Heart right ventricle (tissue), 16 donors: ENCODE measurements around the gene HLX. TPM values are rescaled to one million over a fixed set of nuclear protein-coding genes. Genes with fewer than 3 reads are reported as not detected.
A peak's percentile ranks its signal among the peaks of the same experiment; 100 is the strongest.

Experiments
- ATAC-seq, 8 donors: fragments of 200-7000 bp; cut with Tn5 transposase; one replicate each; pipeline ENCODE4 v1.9.1; 2020; ENCODE audit warnings: mild to moderate bottlenecking in 8 of 8, moderate library complexity in 8 of 8, moderate number of reproducible peaks in 1 of 8
- DNase-seq, 2 donors: peaks; one replicate each; pipeline ENCODE4 v3.0.0-alpha.2; 2020
- H3K27ac ChIP-seq, 10 donors: fragments of 200-600 bp; sonication (generic) in 2 of 10; one replicate each; pipeline versions ENCODE4 v1.5.0 to v1.8.0; 2020 to 2022; ENCODE audit warnings: mild to moderate bottlenecking in 3 of 10
- H3K27me3 ChIP-seq, 7 donors: fragments of 200-600 bp; one replicate each; pipeline ENCODE4 v1.8.0; 2021 to 2022; ENCODE audit warnings: mild to moderate bottlenecking in 2 of 7
- H3K36me3 ChIP-seq, 9 donors: fragments of 200-600 bp; sonication (generic) in 1 of 9; one replicate each; pipeline versions ENCODE4 v1.5.0 to v1.8.0; 2020 to 2022; ENCODE audit warnings: mild to moderate bottlenecking in 2 of 9
- H3K4me1 ChIP-seq, 9 donors: fragments of 200-600 bp; sonication (generic) in 1 of 9; one replicate each; pipeline versions ENCODE4 v1.5.0 to v1.8.0; 2020 to 2022; ENCODE audit warnings: mild to moderate bottlenecking in 4 of 9
- H3K4me3 ChIP-seq, 10 donors: fragments of 200-600 bp; sonication (generic) in 2 of 10; one replicate each; pipeline versions ENCODE4 v1.5.0 to v1.8.0; 2020 to 2022; ENCODE audit warnings: mild to moderate bottlenecking in 7 of 10, moderate library complexity in 2 of 10
- H3K9me3 ChIP-seq, 11 donors: fragments of 200-600 bp in 10 of 11; sonication (generic) in 2 of 11; one replicate each; pipeline versions ENCODE4 v1.5.0 to v1.8.0; 2013 to 2022; ENCODE audit warnings: mild to moderate bottlenecking in 2 of 11, control low read depth in 1 of 11, moderate library complexity in 1 of 11
- WGBS, 2 donors: extraction: QIAGEN DNeasy Blood & Tissue Kit; methylation state at CpG; one replicate each; pipeline ENCODE4 v1.1.7; 2013; ENCODE audit warnings: inconsistent platforms in 1 of 2; 5-methylcytosine and 5-hydroxymethylcytosine counted together
- intact Hi-C, 10 donors: fragments of 100-400 bp; cut with DNase I; formaldehyde crosslinking; loops; one replicate each; pipeline versions ENCODE4 v1.11.1 to v1.14.2; 2022
- polyA plus RNA-seq, 2 donors: library from polyadenylated mRNA; stranded (reverse); fragments of 200-250 nt; gene quantifications; one replicate each; pipeline ENCODE4 v1.2.3, GENCODE V29; 2013
- total RNA-seq, 10 donors: library from RNA; stranded (reverse); fragmentation: NEBNext Ultra II Directional in 3 of 10; extraction: Animal tissue kit (Norgen Biotek cat#: 25700) in 3 of 10; gene quantifications; one replicate each; pipeline versions ENCODE4 v1.2.1 to v1.2.4, GENCODE V29; 2021 to 2023
- TF ChIP-seq, protein P1 (sequence below), 9 donors: fragments of 200-600 bp; sonication (generic) in 2 of 9; IDR thresholded peaks; one replicate each; pipeline versions ENCODE4 v1.5.0 to v1.8.0; 2021 to 2022; ENCODE audit warnings: antibody characterized with exemption in 9 of 9, mild to moderate bottlenecking in 5 of 9, moderate library complexity in 1 of 9
- donor health status: Arrhythmogenic right ventricular cardiomyopathy.
- donor health status: ischemic (EF 13 %, LVEDD 7.1; RV severe dilation, severe dysfunction).
- donor health status: healthy with polysubstance abuse.
- donor health status: DM: no; HTN: yes; CAD: no.
- donor health status: DM: no; HTN: no; CAD: no.
- donor health status: ischemic (EF 25% LVEDD 6.9; RV normal size, moderate dysfunction).
- donor health status: ischemic (EF 25% LVEDD 5.7; RV mildly dilated, moderate dysfunction).
- donor health status: healthy.
- donor health status: DM: yes; HTN: yes; CAD: no.
- donor health status: Ischemic cardiomyopathy.
- donor health status: ischemic (EF 35%, LVEDD 5.7; RV mildly dilated, moderate dysfunction).
- donor health status: nonischemic (EF 11% LVEDD 7.7; RV severe dilation, severe dysfunction).
- donor health status: DM: yes; HTN: yes; CAD: no.
- donor health status: PGD.
- donor health status: ischemic (EF 29% LVEDD 5.4; RV normal size, mild dysfunction).
- donor health status: nonischemic (EF 23%, LVEDD 6.1; RV moderate dilation, normal function).

Gene HLX
- total and polyA plus RNA-seq, 12 donors: 4.3 to 13.8 (median 6.7) TPM

DNA sequence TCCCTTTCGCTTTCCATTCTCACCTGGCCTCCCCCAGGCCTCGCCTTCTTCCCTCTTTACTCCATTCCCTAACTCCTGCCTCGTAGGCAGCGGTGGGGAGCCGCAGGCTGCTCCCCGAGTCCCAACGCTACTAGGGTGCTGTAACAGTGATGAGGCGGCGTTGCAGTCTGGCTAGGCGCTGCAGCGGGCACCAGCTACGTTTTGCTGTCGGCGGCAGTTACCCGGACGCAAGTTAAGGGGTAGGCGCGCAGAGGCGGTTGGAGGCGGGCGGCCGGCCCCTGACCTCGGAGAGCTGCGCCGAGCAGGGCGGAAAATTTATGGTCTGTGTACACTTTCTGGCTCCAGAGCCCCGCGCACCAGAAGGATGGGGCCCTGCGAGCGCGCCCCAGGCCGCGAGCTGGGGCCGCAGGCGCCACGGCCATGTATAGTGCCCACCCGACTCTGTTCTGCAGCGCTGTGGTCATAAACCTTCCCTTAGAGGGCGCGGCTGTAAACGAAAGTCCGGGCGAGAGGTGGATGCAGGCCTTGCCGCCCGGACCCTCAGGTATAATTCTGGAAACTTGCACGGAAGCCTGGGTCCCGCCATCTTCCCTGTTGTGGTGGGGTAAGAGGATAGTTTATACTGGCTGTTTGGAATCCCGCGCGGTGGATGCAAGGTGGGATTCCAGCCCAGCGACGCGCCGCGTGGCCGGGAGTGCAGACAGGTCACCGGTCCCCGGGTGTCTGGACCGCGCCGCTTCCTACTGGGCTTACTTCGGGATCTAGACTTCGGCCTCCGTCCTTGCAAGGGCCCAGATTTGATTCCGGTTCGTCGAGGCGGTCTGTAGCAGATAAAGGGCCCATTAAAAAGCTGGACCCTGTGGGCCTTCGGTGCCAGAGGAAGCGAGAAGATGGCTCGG is 15.0 kb downstream of the HLX start:
- intact Hi-C loops: loop anchor here in 2 of 10 donors (10.0 kb wide), 1 partner anchor 311 kb away; no protein-coding TSS in a partner anchor
- peaks cover 31 to 75% (median 72%) of the 10 kb centered on the region in 7 donors for H3K27me3 ChIP-seq

DNA sequence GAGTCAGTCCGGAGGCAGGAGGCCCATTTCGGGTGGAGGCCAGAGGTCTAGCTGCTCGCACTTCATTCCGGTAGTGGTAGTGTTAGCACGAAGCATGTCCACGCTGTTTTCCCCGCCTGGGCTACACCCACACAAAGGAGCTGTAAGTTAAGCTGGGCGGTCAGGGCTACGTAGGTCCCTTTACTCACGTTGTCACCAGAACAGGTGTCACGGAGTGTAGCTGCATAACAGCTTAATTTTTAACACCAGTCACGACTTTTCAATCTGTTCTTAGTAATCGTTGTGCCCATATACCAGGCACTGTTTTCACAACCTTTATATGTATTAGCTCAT is 15.6 kb downstream of the HLX start:
- Histone ChIP-seq H3K36me3 (no peaks in the 10 kb centered on the region), H3K4me3 (peak overlapping the region in 2 of 10 donors; percentile 48), H3K4me1 (peaks cover 0 to 28% (median 13%) of the 10 kb centered on the region in 9 donors), H3K27ac (no peak overlapping the region), H3K9me3 (peaks cover 0 to 4% (median 0%) of the 10 kb centered on the region in 11 donors), H3K27me3 (peaks cover 31 to 68% (median 66%) of the 10 kb centered on the region in 7 donors)
- DNase-seq (no peak), ATAC-seq (no peak)
- 60 to 72% methylated on average over 13 of the region's 13 CpGs for WGBS, 2 donors
- TF ChIP-seq, protein P1, sequence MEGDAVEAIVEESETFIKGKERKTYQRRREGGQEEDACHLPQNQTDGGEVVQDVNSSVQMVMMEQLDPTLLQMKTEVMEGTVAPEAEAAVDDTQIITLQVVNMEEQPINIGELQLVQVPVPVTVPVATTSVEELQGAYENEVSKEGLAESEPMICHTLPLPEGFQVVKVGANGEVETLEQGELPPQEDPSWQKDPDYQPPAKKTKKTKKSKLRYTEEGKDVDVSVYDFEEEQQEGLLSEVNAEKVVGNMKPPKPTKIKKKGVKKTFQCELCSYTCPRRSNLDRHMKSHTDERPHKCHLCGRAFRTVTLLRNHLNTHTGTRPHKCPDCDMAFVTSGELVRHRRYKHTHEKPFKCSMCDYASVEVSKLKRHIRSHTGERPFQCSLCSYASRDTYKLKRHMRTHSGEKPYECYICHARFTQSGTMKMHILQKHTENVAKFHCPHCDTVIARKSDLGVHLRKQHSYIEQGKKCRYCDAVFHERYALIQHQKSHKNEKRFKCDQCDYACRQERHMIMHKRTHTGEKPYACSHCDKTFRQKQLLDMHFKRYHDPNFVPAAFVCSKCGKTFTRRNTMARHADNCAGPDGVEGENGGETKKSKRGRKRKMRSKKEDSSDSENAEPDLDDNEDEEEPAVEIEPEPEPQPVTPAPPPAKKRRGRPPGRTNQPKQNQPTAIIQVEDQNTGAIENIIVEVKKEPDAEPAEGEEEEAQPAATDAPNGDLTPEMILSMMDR (IDR thresholded peaks at IDR 0.05): no peak
- intact Hi-C loops: loop anchor here in 2 of 10 donors (10.0 kb wide), 1 partner anchor 310 kb away; no protein-coding TSS in a partner anchor

More for the DNA sequence above, 15.0 kb downstream of the HLX start:
- TF ChIP-seq, protein P1 (IDR thresholded peaks at IDR 0.05): no peak
- peak in 6 of 8 donors; percentile 36 to 57 (median 42) for ATAC-seq
- Histone ChIP-seq H3K4me3 (peak overlapping the region; percentile 1 to 48 (median 46)), H3K4me1 (peaks cover 0 to 28% (median 13%) of the 10 kb centered on the region in 9 donors), H3K27ac (no peak overlapping the region), H3K9me3 (peaks cover 0 to 4% (median 0%) of the 10 kb centered on the region in 11 donors), H3K36me3 (no peaks in the 10 kb centered on the region)
- DNase-seq: no peak
- 22 to 29% methylated on average over 71 of the region's 71 CpGs for WGBS, 2 donors

DNA sequence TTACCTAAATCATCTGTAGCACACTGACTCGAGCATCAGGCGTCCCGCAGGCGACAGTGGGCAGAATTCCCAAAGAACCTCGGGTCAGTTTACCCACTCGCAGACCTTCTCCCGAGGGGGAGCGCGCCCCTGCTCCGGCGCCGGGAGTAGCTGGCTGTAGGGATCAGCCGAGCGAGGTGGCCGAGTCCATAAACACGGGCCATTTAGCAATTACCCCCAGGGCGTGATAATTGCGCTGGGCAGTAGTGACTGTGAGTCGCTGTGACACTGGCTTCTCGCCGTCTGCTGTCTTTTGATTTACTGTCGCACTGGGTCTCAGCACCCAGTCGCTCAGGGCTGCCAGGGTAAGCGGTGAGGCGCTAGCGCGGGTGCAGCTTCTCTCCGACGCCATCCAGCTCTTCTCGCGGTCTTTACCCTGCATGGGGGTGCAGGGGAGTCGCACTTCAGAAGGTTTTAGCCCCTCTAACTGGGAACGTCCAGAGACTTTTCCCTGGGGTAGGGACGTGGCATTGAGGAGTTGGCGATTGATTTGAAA is 16.2 kb downstream of the HLX start:
- no peaks in the 10 kb centered on the region for H3K36me3 ChIP-seq
- DNase-seq: no peak
- peaks cover 0 to 4% (median 0%) of the 10 kb centered on the region in 11 donors for H3K9me3 ChIP-seq
- intact Hi-C loops: loop anchor here in 2 of 10 donors (10.0 kb wide), 1 partner anchor 309 kb away; no protein-coding TSS in a partner anchor
- H3K27me3 ChIP-seq: peaks cover 31 to 64% (median 60%) of the 10 kb centered on the region in 7 donors
- H3K4me1 ChIP-seq: peaks cover 0 to 28% (median 13%) of the 10 kb centered on the region in 9 donors
- H3K4me3 ChIP-seq: no peak overlapping the region
- ATAC-seq: peak in 1 of 8 donors; percentile 29
- WGBS, 2 donors: 40 to 45% methylated on average over 35 of the region's 35 CpGs
- no peak overlapping the region for H3K27ac ChIP-seq
- TF ChIP-seq, protein P1 (IDR thresholded peaks at IDR 0.05): no peak

DNA sequence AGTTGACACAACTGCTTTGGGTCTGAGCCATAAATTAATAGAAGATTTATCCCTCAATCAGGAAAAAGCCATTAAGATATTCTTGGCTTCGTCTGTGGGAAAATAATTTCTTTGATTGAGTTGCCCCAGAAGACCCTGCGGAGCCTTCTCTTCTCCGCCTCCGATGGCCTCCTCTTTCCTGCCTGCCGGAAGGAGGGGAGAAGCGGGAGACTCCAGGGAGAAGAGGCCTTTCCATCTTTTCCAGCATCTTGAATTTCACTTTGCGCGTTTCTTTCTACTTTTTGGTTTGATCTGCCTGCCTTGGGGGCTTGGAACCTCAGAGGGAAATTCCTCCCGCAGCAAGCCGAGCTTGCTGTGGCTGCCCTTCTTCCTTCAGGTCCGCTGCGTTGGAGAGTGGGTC is 16.8 kb downstream of the HLX start:
- TF ChIP-seq, protein P1 (IDR thresholded peaks at IDR 0.05): no peak
- peaks cover 28 to 60% (median 56%) of the 10 kb centered on the region in 7 donors for H3K27me3 ChIP-seq
- no peak overlapping the region for H3K4me3 ChIP-seq
- intact Hi-C loops: loop anchor here in 2 of 10 donors (10.0 kb wide), 1 partner anchor 309 kb away; no protein-coding TSS in a partner anchor
- H3K27ac ChIP-seq: no peak overlapping the region
- peaks cover 0 to 4% (median 0%) of the 10 kb centered on the region in 11 donors for H3K9me3 ChIP-seq
- H3K4me1 ChIP-seq: peaks cover 0 to 25% (median 13%) of the 10 kb centered on the region in 9 donors
- 43 to 51% methylated on average over 11 to 12 of the region's 12 CpGs for WGBS, 2 donors
- DNase-seq (no peak), ATAC-seq (peak in 1 of 8 donors; percentile 66)
- H3K36me3 ChIP-seq: no peaks in the 10 kb centered on the region
